Measurements from ENCODE around the gene TMC8.

The TMC8 gene

DNA sequence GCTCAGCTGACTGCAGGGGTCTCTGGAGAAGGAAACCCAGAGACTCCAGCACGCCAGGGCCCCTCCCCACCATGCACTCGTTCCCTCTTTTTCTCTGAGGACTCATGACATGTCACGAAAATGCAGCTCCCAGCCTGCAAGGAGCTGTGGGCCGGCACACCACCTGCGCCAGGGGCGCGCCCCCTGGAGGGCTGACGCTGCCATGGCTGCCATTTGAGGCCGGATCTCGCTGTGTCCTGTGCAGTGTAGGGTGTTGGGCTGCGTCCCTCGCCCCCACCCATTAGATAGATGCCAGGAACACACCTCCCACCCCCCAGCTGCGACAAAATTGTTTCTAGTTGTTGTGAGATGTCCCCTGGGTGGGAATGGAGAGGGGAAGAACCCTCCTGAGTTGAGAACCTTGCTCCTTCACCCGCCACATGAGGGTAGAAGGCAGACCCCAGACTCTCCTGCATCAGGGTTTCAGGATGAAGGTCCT, 46.0 kb downstream of the TMC8 start (continued):
- TF ChIP-seq GLIS2 (tag by site-specific recombination; IDR thresholded peaks at IDR 0.05) (0 out of 2 replicates have a peak, but pooled peaks have one; percentile 28), ZNF596 (tag by site-specific recombination; IDR thresholded peaks at IDR 0.05) (no peak), YY2 (tag by site-specific recombination; IDR thresholded peaks at IDR 0.05) (0 out of 2 replicates have a peak, but pooled peaks have one; percentile 24), KLF8 (tag by site-specific recombination; IDR thresholded peaks at IDR 0.05) (peak; percentile 51; the same call in 1 of the 2 replicates), ZSCAN30 (tag by site-specific recombination; IDR thresholded peaks at IDR 0.05) (no peak), ZNF521 (tag by site-specific recombination; IDR thresholded peaks at IDR 0.05) (no peak), ZXDB (tag by site-specific recombination; IDR thresholded peaks at IDR 0.05) (no peak), ZNF560 (tag by site-specific recombination; IDR thresholded peaks at IDR 0.05; ENCODE audit: borderline replicate concordance) (no peak), ZNF335 (tag by site-specific recombination; conservative IDR thresholded peaks at IDR 0.05) (no peak), ZNF423 (tag by site-specific recombination; IDR thresholded peaks at IDR 0.05) (no peak), SP7 (tag by site-specific recombination; IDR thresholded peaks at IDR 0.05) (0 out of 2 replicates have a peak, but pooled peaks have one; percentile 13), ZNF133 (tag by site-specific recombination; IDR thresholded peaks at IDR 0.05) (no peak), YY1 (tag by site-specific recombination; IDR thresholded peaks at IDR 0.05) (no peak), ZNF510 (tag by site-specific recombination; IDR thresholded peaks at IDR 0.05; ENCODE audit: insufficient replicate concordance) (no peak), KLF9 (tag by site-specific recombination; IDR thresholded peaks at IDR 0.05; ENCODE audit: low read depth) (no peak), ZNF837 (tag by site-specific recombination; IDR thresholded peaks at IDR 0.05) (no peak)
- TF ChIP-seq, protein P1, sequence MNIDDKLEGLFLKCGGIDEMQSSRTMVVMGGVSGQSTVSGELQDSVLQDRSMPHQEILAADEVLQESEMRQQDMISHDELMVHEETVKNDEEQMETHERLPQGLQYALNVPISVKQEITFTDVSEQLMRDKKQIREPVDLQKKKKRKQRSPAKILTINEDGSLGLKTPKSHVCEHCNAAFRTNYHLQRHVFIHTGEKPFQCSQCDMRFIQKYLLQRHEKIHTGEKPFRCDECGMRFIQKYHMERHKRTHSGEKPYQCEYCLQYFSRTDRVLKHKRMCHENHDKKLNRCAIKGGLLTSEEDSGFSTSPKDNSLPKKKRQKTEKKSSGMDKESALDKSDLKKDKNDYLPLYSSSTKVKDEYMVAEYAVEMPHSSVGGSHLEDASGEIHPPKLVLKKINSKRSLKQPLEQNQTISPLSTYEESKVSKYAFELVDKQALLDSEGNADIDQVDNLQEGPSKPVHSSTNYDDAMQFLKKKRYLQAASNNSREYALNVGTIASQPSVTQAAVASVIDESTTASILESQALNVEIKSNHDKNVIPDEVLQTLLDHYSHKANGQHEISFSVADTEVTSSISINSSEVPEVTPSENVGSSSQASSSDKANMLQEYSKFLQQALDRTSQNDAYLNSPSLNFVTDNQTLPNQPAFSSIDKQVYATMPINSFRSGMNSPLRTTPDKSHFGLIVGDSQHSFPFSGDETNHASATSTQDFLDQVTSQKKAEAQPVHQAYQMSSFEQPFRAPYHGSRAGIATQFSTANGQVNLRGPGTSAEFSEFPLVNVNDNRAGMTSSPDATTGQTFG (tag by site-specific recombination; IDR thresholded peaks at IDR 0.05; ENCODE audit: borderline replicate concordance): no peak
- TF ChIP-seq, protein P2, sequence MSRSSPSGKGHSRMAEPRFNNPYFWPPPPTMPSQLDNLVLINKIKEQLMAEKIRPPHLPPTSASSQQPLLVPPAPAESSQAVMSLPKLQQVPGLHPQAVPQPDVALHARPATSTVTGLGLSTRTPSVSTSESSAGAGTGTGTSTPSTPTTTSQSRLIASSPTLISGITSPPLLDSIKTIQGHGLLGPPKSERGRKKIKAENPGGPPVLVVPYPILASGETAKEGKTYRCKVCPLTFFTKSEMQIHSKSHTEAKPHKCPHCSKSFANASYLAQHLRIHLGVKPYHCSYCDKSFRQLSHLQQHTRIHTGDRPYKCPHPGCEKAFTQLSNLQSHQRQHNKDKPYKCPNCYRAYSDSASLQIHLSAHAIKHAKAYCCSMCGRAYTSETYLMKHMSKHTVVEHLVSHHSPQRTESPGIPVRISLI (tag by site-specific recombination; IDR thresholded peaks at IDR 0.05): no peak
- TF ChIP-seq, protein P3, sequence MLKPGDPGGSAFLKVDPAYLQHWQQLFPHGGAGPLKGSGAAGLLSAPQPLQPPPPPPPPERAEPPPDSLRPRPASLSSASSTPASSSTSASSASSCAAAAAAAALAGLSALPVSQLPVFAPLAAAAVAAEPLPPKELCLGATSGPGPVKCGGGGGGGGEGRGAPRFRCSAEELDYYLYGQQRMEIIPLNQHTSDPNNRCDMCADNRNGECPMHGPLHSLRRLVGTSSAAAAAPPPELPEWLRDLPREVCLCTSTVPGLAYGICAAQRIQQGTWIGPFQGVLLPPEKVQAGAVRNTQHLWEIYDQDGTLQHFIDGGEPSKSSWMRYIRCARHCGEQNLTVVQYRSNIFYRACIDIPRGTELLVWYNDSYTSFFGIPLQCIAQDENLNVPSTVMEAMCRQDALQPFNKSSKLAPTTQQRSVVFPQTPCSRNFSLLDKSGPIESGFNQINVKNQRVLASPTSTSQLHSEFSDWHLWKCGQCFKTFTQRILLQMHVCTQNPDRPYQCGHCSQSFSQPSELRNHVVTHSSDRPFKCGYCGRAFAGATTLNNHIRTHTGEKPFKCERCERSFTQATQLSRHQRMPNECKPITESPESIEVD (tag by site-specific recombination; IDR thresholded peaks at IDR 0.05): no peak
- TF ChIP-seq, protein P4, sequence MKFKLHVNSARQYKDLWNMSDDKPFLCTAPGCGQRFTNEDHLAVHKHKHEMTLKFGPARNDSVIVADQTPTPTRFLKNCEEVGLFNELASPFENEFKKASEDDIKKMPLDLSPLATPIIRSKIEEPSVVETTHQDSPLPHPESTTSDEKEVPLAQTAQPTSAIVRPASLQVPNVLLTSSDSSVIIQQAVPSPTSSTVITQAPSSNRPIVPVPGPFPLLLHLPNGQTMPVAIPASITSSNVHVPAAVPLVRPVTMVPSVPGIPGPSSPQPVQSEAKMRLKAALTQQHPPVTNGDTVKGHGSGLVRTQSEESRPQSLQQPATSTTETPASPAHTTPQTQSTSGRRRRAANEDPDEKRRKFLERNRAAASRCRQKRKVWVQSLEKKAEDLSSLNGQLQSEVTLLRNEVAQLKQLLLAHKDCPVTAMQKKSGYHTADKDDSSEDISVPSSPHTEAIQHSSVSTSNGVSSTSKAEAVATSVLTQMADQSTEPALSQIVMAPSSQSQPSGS (tag by site-specific recombination; IDR thresholded peaks at IDR 0.05; ENCODE audit: low read depth): no peak
- TF ChIP-seq, protein P5, sequence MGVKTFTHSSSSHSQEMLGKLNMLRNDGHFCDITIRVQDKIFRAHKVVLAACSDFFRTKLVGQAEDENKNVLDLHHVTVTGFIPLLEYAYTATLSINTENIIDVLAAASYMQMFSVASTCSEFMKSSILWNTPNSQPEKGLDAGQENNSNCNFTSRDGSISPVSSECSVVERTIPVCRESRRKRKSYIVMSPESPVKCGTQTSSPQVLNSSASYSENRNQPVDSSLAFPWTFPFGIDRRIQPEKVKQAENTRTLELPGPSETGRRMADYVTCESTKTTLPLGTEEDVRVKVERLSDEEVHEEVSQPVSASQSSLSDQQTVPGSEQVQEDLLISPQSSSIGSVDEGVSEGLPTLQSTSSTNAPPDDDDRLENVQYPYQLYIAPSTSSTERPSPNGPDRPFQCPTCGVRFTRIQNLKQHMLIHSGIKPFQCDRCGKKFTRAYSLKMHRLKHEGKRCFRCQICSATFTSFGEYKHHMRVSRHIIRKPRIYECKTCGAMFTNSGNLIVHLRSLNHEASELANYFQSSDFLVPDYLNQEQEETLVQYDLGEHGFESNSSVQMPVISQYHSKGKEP (tag by site-specific recombination; IDR thresholded peaks at IDR 0.05): peak; percentile 65
- TF ChIP-seq, protein P6, sequence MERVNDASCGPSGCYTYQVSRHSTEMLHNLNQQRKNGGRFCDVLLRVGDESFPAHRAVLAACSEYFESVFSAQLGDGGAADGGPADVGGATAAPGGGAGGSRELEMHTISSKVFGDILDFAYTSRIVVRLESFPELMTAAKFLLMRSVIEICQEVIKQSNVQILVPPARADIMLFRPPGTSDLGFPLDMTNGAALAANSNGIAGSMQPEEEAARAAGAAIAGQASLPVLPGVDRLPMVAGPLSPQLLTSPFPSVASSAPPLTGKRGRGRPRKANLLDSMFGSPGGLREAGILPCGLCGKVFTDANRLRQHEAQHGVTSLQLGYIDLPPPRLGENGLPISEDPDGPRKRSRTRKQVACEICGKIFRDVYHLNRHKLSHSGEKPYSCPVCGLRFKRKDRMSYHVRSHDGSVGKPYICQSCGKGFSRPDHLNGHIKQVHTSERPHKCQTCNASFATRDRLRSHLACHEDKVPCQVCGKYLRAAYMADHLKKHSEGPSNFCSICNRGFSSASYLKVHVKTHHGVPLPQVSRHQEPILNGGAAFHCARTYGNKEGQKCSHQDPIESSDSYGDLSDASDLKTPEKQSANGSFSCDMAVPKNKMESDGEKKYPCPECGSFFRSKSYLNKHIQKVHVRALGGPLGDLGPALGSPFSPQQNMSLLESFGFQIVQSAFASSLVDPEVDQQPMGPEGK (tag by site-specific recombination; IDR thresholded peaks at IDR 0.05): peak; percentile 59
- TF ChIP-seq, protein P7, sequence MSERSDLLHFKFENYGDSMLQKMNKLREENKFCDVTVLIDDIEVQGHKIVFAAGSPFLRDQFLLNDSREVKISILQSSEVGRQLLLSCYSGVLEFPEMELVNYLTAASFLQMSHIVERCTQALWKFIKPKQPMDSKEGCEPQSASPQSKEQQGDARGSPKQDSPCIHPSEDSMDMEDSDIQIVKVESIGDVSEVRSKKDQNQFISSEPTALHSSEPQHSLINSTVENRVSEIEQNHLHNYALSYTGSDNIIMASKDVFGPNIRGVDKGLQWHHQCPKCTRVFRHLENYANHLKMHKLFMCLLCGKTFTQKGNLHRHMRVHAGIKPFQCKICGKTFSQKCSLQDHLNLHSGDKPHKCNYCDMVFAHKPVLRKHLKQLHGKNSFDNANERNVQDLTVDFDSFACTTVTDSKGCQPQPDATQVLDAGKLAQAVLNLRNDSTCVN (tag by site-specific recombination; optimal IDR thresholded peaks at IDR 0.05): peak; percentile 19
- TF ChIP-seq, protein P8, sequence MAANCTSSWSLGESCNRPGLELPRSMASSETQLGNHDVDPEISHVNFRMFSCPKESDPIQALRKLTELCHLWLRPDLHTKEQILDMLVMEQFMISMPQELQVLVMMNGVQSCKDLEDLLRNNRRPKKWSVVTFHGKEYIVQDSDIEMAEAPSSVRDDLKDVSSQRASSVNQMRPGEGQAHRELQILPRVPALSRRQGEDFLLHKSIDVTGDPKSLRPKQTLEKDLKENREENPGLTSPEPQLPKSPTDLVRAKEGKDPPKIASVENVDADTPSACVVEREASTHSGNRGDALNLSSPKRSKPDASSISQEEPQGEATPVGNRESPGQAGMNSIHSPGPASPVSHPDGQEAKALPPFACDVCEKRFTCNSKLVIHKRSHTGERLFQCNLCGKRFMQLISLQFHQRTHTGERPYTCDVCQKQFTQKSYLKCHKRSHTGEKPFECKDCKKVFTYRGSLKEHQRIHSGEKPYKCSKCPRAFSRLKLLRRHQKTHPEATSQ (tag by site-specific recombination; IDR thresholded peaks at IDR 0.05): no peak
- TF ChIP-seq, protein P9, sequence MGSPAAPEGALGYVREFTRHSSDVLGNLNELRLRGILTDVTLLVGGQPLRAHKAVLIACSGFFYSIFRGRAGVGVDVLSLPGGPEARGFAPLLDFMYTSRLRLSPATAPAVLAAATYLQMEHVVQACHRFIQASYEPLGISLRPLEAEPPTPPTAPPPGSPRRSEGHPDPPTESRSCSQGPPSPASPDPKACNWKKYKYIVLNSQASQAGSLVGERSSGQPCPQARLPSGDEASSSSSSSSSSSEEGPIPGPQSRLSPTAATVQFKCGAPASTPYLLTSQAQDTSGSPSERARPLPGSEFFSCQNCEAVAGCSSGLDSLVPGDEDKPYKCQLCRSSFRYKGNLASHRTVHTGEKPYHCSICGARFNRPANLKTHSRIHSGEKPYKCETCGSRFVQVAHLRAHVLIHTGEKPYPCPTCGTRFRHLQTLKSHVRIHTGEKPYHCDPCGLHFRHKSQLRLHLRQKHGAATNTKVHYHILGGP (tag by site-specific recombination; IDR thresholded peaks at IDR 0.05): no peak
